HL-60/S4 treated with phorbol 12-myristate 13-acetate at 8.2 ng/mL for 4 days and 3 days (cell line): Measurements from ENCODE around the gene SPATA4.
"Not testable (repeated sequence)": the region's sequence is repeated elsewhere in the genome, so short reads cannot be mapped to it uniquely, and the experiment has no call there.

Source experiments
- in situ Hi-C: fragments of 300-500 bp; cut with MboI; formaldehyde crosslinking; loops from 2 replicates; pipeline ENCODE4 v1.15.0; 2022; ENCODE audit warnings: low sequenced_read_pairs

Gene SPATA4

GRCh38 chr4:176195184-176195978 is at the start of gene SPATA4:
TSS of gene SPATA4 (minus strand) at chr4:176195585. CDS start at chr4:176195562, 23 bp downstream.
- in situ Hi-C loops = no loop called here

- in situ Hi-C loops = no loop called here
Measured at GRCh38 chr4:176242764-176243347, 47.5 kb upstream of the SPATA4 start.

GRCh38 chr4:176241703-176242102 is 46.3 kb upstream of the SPATA4 start:
- in situ Hi-C loops = no loop called here

GRCh38 chr4:176238826-176239225 is 43.4 kb upstream of the SPATA4 start:
- in situ Hi-C loops = no loop called here

- in situ Hi-C loops = no loop called here
Measured at GRCh38 chr4:176238157-176238610, 42.8 kb upstream of the SPATA4 start.

GRCh38 chr4:176236946-176237345 is 41.6 kb upstream of the SPATA4 start:
- in situ Hi-C loops = no loop called here

GRCh38 chr4:176230836-176231235 is 35.5 kb upstream of the SPATA4 start:
- in situ Hi-C loops = no loop called here

GRCh38 chr4:176229645-176230044 is 34.3 kb upstream of the SPATA4 start:
- in situ Hi-C loops = no loop called here

GRCh38 chr4:176226736-176227135 is 31.4 kb upstream of the SPATA4 start:
- in situ Hi-C loops = no loop called here

- in situ Hi-C loops = no loop called here
Measured at GRCh38 chr4:176223561-176223960, 28.2 kb upstream of the SPATA4 start.

- in situ Hi-C loops = no loop called here
Measured at GRCh38 chr4:176222149-176222548, 26.8 kb upstream of the SPATA4 start.

- in situ Hi-C loops = no loop called here
Measured at GRCh38 chr4:176217510-176217909, 22.1 kb upstream of the SPATA4 start.

GRCh38 chr4:176212351-176212750 is 17.0 kb upstream of the SPATA4 start:
- in situ Hi-C loops = not testable (repeated sequence)

GRCh38 chr4:176210579-176211296 is 15.4 kb upstream of the SPATA4 start:
- in situ Hi-C loops = no loop called here

GRCh38 chr4:176210101-176210500 is 14.7 kb upstream of the SPATA4 start:
- in situ Hi-C loops = no loop called here

- in situ Hi-C loops = no loop called here
Measured at GRCh38 chr4:176209535-176209934, 14.2 kb upstream of the SPATA4 start.

GRCh38 chr4:176207839-176208238 is 12.5 kb upstream of the SPATA4 start:
- in situ Hi-C loops = no loop called here

- in situ Hi-C loops = no loop called here
Measured at GRCh38 chr4:176205299-176205698, 9.9 kb upstream of the SPATA4 start.

GRCh38 chr4:176198316-176198903 is 3.0 kb upstream of the SPATA4 start:
- in situ Hi-C loops = no loop called here

GRCh38 chr4:176193938-176194337 is 1.4 kb downstream of the SPATA4 start:
- in situ Hi-C loops = no loop called here

GRCh38 chr4:176193126-176193525 is 2.3 kb downstream of the SPATA4 start:
- in situ Hi-C loops = no loop called here
